ENCODE results near the gene ASF1B. TPM values are rescaled to one million over a fixed set of nuclear protein-coding genes. Genes with fewer than 3 reads are reported as not detected.

Gene ASF1B
- total RNA-seq, 2 donors from 2014 or later: 0.14 to 1.1 TPM

DNA sequence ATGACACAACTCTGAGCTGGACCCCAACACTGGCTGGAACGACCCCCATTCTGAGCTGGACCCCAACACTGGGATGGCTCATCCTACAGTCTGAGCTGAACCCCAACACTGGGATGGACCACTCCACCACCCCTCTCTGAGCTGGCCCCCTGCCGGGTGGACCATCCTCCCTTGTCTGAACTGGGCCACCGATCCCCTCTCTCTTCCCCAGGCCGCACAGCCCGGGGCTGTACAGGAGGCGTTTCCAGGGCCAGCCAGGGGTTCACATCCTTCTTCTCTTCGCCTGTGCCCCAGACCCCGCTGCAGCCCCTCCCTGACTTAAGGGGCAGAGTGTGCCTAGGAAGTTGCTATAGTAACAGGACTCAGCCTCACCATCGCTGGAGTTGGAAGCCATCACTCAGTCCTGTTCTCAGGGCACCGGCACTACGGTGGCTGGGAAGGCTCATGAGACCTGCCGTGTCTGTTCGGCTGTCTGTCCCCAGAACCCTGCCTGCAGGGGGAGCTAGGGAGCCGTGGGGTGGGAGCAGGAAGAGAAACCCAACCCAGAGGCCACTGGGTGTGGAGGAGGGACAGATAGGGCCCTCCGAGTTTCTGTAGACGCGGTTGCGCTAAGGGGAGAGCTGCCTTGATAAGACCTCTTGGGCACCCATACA lies 22.5 kb downstream of the ASF1B start:
- Histone ChIP-seq H3K4me1 (ENCODE audit: control insufficient read depth in 1 of 2, low read depth in 2 of 2) (peaks cover 52 to 80% of the 10 kb centered on the region in 2 donors), H3K36me3 (no peaks in the 10 kb centered on the region), H3K9me3 (no peaks in the 10 kb centered on the region), H3K27ac (peak overlapping the region; percentile 90 to 94), H3K4me3 (peak overlapping the region; percentile 58), H3K27me3 (replicated peaks; ENCODE audit: insufficient read depth) (no peaks in the 10 kb centered on the region)
- DNase-seq (ENCODE audit: low spot score) (no peak), ATAC-seq (ENCODE audit: insufficient number of reproducible peaks, low FRiP score, low read depth) (no peak)
- TF ChIP-seq, protein P1, sequence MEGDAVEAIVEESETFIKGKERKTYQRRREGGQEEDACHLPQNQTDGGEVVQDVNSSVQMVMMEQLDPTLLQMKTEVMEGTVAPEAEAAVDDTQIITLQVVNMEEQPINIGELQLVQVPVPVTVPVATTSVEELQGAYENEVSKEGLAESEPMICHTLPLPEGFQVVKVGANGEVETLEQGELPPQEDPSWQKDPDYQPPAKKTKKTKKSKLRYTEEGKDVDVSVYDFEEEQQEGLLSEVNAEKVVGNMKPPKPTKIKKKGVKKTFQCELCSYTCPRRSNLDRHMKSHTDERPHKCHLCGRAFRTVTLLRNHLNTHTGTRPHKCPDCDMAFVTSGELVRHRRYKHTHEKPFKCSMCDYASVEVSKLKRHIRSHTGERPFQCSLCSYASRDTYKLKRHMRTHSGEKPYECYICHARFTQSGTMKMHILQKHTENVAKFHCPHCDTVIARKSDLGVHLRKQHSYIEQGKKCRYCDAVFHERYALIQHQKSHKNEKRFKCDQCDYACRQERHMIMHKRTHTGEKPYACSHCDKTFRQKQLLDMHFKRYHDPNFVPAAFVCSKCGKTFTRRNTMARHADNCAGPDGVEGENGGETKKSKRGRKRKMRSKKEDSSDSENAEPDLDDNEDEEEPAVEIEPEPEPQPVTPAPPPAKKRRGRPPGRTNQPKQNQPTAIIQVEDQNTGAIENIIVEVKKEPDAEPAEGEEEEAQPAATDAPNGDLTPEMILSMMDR (IDR thresholded peaks at IDR 0.05): no peak

DNA sequence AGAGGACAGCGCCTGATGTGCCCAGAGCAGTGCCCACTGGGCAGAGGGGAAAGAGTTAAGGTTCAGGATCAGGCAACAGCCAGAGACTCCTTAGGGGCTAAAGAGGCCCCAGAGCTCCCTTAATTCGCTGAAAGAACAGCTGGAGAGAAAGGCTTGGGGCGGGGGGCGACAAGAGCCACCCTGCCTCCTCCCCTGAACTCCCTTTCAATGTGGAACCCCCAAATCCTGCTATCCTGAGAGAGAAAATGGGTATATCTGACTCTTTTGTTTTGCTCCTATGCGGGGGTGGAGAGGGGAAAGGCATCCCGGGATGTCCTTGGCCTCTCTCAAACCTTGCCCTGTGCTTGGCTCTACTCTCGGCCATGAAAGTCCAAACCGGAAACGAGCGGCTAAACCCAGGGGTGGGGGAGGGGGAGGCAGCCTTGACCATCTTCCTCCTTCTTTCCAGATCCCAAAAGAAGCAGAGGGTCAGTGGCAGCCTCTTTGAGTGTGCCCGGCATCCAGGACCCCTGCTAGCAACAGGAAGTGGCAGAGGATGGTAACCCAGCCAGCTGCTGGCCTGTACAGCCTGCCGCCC lies 23.5 kb downstream of the ASF1B start:
- DNase-seq (ENCODE audit: low spot score) (no peak), ATAC-seq (ENCODE audit: insufficient number of reproducible peaks, low FRiP score, low read depth) (no peak)
- Histone ChIP-seq H3K27me3 (replicated peaks; ENCODE audit: insufficient read depth) (no peaks in the 10 kb centered on the region), H3K9me3 (no peaks in the 10 kb centered on the region), H3K27ac (peak overlapping the region; percentile 90 to 94), H3K4me3 (peak overlapping the region; percentile 58), H3K4me1 (ENCODE audit: control insufficient read depth in 1 of 2, low read depth in 2 of 2) (peaks cover 55 to 84% of the 10 kb centered on the region in 2 donors), H3K36me3 (no peaks in the 10 kb centered on the region)
- TF ChIP-seq, protein P1 (IDR thresholded peaks at IDR 0.05): no peak

DNA sequence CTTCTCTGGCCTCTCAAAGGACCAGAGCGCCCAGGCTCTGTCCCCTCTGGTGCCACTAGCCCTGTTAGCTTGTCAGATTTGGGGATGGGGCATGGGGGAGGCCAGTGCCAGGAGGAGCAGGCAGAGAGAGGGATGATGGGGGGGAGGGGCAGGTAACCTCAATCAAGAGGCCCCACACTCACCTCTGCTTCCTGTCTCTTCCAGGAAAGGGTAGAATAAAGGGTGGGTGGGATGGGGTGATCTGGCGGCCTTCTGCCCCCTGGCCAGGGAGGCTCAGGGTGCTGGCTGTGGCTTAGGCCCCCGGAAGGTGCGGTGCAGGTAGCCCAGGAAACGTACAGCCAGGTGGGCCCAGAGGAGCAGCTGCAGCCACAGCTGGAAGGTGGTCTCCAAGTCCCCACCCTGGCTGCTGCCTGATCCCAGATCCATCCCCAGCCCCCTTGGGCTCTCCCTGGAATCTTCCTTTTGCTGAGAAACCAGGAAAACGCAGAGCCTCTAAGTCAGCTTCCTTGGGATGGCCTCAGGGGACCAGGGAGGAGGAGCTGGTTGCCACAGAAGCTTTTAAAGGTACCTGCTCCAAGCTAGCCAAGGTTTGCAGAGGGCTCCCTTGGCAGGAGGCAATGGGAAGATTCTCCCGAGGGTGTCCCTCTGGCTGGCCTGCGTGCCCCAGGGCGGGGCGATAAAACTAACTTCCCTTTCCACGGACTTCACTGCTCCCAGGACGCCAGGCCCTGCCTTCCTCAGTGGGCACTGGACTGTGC lies 24.2 kb downstream of the ASF1B start:
- no peak for DNase-seq (ENCODE audit: low spot score)
- no peaks in the 10 kb centered on the region for H3K27me3 ChIP-seq (replicated peaks; ENCODE audit: insufficient read depth)
- peak overlapping the region; percentile 90 to 94 for H3K27ac ChIP-seq
- TF ChIP-seq, protein P1 (IDR thresholded peaks at IDR 0.05): no peak
- ATAC-seq (ENCODE audit: insufficient number of reproducible peaks, low FRiP score, low read depth): no peak
- peak overlapping the region; percentile 58 for H3K4me3 ChIP-seq
- H3K36me3 ChIP-seq: no peaks in the 10 kb centered on the region
- H3K9me3 ChIP-seq: no peaks in the 10 kb centered on the region
- peaks cover 59 to 90% of the 10 kb centered on the region in 2 donors for H3K4me1 ChIP-seq (ENCODE audit: control insufficient read depth in 1 of 2, low read depth in 2 of 2)

DNA sequence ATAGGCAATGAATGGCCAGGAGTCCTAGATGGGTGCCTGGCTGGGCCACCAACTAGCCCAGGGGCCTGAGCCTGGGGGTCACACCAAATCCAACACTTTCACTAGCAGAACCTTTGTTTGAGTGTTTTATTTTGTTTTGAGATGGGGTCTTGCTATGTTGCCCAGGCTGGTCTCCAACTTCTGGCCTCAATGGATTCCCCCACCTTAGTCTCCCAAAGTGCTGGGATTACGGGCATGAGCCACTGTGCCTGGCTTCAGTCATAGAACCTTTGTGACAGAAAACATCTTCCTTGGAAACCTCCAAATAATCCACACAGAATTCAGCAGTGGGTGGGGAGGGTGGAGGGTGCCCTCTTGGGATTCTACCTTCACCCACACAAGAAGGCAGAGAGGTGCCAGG lies 24.9 kb downstream of the ASF1B start:
- H3K27ac ChIP-seq: peak overlapping the region; percentile 20 to 94
- DNase-seq (ENCODE audit: low spot score): no peak
- H3K4me3 ChIP-seq: no peak overlapping the region
- no peaks in the 10 kb centered on the region for H3K9me3 ChIP-seq
- H3K4me1 ChIP-seq (ENCODE audit: control insufficient read depth in 1 of 2, low read depth in 2 of 2): peaks cover 58 to 96% of the 10 kb centered on the region in 2 donors
- TF ChIP-seq, protein P1 (IDR thresholded peaks at IDR 0.05): no peak
- H3K36me3 ChIP-seq: no peaks in the 10 kb centered on the region
- no peaks in the 10 kb centered on the region for H3K27me3 ChIP-seq (replicated peaks; ENCODE audit: insufficient read depth)
- ATAC-seq (ENCODE audit: insufficient number of reproducible peaks, low FRiP score, low read depth): no peak

DNA sequence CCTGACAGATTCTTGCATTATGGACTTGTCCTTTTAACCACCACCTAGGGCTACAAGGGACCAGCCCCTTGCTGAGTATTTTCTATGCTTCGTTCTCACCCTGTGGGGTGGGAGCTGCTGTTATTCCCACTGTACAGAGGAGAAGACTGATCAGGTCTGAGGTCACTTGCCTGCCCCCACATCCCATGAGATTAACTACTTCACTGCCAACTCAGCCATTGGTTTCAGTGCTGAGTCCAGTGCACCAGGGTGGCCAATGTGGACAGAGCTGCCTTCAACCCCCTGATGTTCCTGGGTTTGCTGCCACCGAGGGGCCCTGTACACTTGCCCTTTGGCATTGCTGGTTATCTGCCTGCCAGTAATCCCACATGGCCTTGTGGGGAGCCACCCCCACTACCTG lies 25.7 kb downstream of the ASF1B start:
- no peak for ATAC-seq (ENCODE audit: insufficient number of reproducible peaks, low FRiP score, low read depth)

More for the DNA sequence above, 25.7 kb downstream of the ASF1B start:
- Histone ChIP-seq H3K4me3 (no peak overlapping the region), H3K27me3 (replicated peaks; ENCODE audit: insufficient read depth) (no peaks in the 10 kb centered on the region), H3K27ac (peak overlapping the region; percentile 20 to 30), H3K36me3 (peaks cover 7% of the 10 kb centered on the region), H3K4me1 (ENCODE audit: control insufficient read depth in 1 of 2, low read depth in 2 of 2) (peaks cover 50 to 88% of the 10 kb centered on the region in 2 donors), H3K9me3 (no peaks in the 10 kb centered on the region)
- DNase-seq (ENCODE audit: low spot score): no peak
- TF ChIP-seq, protein P1 (IDR thresholded peaks at IDR 0.05): no peak
